IMR-90 (cell line): ENCODE measurements around the gene SSTR1.

Experiments used
- BHLHE40 ChIP-seq: fragments of 150-350 bp; IDR thresholded peaks from 2 replicates; pipeline ENCODE4 v1.6.1; 2016; ENCODE audit warnings: mild to moderate bottlenecking, low read depth, low read length
- CEBPB ChIP-seq: IDR thresholded peaks from 2 replicates; pipeline ENCODE4 v1.6.1; 2012; ENCODE audit warnings: low read depth, low read length, improper control_type of control experiment
- CTCF ChIP-seq: conservative IDR thresholded peaks from 2 replicates; pipeline ENCODE4 v1.5.1; 2012; ENCODE audit warnings: mild to moderate bottlenecking, low read depth, low read length, improper control_type of control experiment
- ELK1 ChIP-seq: fragments of 150-350 bp; IDR thresholded peaks from 2 replicates; pipeline ENCODE4 v1.6.1; 2016; ENCODE audit warnings: low read depth, mild to moderate bottlenecking, low read length, moderate library complexity, borderline replicate concordance
- MAZ ChIP-seq: IDR thresholded peaks from 2 replicates; pipeline ENCODE4 v1.6.1; 2012; ENCODE audit warnings: low read depth, mild to moderate bottlenecking, low read length, improper control_type of control experiment, moderate library complexity, borderline replicate concordance
- MXI1 ChIP-seq: IDR thresholded peaks from 2 replicates; pipeline ENCODE4 v1.6.1; 2012; ENCODE audit warnings: low read depth, mild to moderate bottlenecking, low read length, moderate library complexity, borderline replicate concordance
- POLR2A ChIP-seq: IDR thresholded peaks from 2 replicates; pipeline ENCODE4 v1.6.1; 2012; ENCODE audit warnings: mild to moderate bottlenecking, low read depth, low read length
- RAD21 ChIP-seq: IDR thresholded peaks from 2 replicates; pipeline ENCODE4 v1.6.1; 2012; ENCODE audit warnings: low read length, improper control_type of control experiment
- RFX5 ChIP-seq: IDR thresholded peaks from 2 replicates; pipeline ENCODE4 v1.8.0; 2012; ENCODE audit warnings: low read depth, mild to moderate bottlenecking, low read length, moderate library complexity
- SMC3 ChIP-seq: fragments of 150-350 bp; IDR thresholded peaks from 2 replicates; pipeline ENCODE4 v1.6.1; 2016; ENCODE audit warnings: low read depth, mild to moderate bottlenecking, antibody characterized with exemption, low read length, moderate library complexity
- USF2 ChIP-seq: fragments of 150-350 bp; IDR thresholded peaks from 2 replicates; pipeline ENCODE4 v1.6.1; 2017; ENCODE audit warnings: mild to moderate bottlenecking, antibody characterized with exemption, low read length, low read depth

GRCh38 chr14:38158468-38158867 is 49.2 kb upstream of the SSTR1 start:
- TF ChIP-seq RFX5, result no peak
- TF ChIP-seq CTCF, result no peak
- TF ChIP-seq POLR2A, result no peak
- TF ChIP-seq MAZ, result no peak
- TF ChIP-seq RAD21, result no peak
- no peak for TF ChIP-seq SMC3
- TF ChIP-seq MXI1, result no peak
- no peak for TF ChIP-seq USF2
- no peak for TF ChIP-seq CEBPB
- TF ChIP-seq ELK1, result no peak
- no peak for TF ChIP-seq BHLHE40
